LNCAP (cell line): ENCODE results near the gene RANBP2.

Experiments
- TF ChIP-seq, protein P1 (sequence below): fragments of 450-650 bp; IDR thresholded peaks from 2 replicates; pipeline ENCODE4 v1.5.1; 2017; ENCODE audit warnings: mild to moderate bottlenecking

RANBP2 gene

DNA sequence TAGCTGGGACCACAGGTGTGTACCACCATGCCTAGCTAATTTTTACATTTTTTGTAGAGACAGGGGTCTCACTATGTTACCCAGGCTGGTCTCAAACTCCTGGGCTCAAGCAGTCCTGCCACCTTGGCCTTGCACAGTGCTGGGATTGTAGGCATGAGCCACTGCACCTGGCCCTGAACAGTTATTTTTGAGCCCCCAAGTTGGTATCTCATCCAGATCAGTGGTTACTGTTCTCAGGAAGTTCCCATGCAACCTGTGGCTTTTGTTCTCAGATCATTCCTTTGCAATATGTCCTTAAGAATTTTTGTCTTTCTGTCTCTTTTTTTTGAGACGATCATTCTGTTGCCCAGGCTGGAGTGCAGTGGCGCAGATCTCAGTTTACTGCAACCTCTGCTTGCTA, 59.6 kb downstream of the RANBP2 start:
- TF ChIP-seq, protein P1, sequence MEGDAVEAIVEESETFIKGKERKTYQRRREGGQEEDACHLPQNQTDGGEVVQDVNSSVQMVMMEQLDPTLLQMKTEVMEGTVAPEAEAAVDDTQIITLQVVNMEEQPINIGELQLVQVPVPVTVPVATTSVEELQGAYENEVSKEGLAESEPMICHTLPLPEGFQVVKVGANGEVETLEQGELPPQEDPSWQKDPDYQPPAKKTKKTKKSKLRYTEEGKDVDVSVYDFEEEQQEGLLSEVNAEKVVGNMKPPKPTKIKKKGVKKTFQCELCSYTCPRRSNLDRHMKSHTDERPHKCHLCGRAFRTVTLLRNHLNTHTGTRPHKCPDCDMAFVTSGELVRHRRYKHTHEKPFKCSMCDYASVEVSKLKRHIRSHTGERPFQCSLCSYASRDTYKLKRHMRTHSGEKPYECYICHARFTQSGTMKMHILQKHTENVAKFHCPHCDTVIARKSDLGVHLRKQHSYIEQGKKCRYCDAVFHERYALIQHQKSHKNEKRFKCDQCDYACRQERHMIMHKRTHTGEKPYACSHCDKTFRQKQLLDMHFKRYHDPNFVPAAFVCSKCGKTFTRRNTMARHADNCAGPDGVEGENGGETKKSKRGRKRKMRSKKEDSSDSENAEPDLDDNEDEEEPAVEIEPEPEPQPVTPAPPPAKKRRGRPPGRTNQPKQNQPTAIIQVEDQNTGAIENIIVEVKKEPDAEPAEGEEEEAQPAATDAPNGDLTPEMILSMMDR: no peak

DNA sequence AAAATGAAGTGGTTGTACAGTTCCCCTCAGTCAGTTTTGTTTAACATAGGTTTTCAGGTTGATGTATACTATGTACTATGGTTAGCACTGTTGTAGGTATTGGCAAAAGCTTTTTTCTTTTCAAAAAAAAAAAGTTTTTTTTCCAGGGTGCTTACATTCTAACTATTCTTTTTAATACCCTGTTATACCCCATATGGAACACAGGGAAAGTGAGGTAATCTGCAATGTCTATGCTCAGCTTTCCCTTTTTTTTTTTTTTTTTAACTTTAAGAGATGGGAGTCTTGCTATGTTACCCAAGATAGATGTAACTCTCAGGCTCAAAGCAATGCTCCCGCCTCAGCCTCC, 66.7 kb downstream of the RANBP2 start:
- TF ChIP-seq, protein P1: no peak

DNA sequence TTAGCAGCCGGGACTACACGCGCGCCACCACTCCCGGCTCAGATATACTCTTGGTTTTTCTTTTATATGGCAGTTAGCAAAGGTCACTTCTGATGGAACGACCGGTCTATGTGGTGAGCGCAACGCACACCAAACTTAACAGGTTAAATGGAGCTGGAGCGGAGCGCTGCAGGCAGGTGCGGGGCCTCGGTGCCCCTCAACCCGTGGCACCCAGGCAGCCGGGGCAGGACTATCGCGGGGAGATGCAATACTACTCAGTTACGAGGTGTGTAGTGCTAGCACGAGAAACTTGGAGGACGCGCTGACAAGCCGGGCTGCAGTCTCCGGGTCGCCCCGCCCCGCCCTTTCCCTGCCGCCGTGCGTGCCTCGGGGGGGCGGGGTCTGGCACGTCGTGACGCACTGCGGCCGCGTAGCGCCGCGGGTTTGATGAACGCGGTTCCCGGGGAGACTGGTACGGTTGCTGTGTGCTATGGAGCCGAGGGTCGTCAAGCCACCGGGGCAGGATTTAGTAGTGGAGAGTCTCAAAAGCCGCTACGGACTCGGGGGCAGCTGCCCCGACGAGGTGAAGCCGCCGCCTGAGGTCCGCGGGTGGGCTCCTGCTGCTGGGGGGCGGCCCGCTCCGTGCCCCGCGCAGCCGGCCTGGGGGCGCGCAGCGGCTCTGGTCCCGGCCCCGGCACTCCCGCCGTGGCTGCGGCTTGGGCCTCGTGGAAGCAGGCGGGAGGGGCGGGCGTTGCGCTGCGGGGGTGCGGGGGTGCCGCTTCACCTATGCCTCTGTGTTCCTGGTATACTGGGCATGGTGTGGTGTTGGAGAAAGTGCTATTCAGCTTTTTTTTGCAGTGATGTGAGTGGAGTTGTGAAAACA, 67.3 kb downstream of the RANBP2 start, which contains the start of gene CCDC138:
TSS of gene CCDC138 (plus strand) at position 418 of the 862 bp plus-strand sequence. CDS start at position 470, 52 bp downstream.
- TF ChIP-seq, protein P1: no peak

DNA sequence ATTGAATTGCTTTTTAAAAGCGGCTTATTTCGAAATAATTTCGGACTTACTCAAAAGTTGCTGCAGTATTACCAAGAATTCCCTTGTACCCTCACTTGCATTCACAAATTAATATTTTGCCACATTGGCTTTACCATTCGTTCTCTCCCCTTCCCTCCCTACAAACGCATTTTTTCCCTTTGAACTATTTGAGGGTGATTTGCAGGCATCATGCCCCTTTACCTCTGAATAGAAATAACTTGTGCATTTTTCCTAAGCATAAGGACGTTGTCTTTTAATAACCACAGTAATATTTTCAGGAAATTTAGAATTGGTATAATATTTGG, 67.9 kb downstream of the RANBP2 start:
- TF ChIP-seq, protein P1: no peak

DNA sequence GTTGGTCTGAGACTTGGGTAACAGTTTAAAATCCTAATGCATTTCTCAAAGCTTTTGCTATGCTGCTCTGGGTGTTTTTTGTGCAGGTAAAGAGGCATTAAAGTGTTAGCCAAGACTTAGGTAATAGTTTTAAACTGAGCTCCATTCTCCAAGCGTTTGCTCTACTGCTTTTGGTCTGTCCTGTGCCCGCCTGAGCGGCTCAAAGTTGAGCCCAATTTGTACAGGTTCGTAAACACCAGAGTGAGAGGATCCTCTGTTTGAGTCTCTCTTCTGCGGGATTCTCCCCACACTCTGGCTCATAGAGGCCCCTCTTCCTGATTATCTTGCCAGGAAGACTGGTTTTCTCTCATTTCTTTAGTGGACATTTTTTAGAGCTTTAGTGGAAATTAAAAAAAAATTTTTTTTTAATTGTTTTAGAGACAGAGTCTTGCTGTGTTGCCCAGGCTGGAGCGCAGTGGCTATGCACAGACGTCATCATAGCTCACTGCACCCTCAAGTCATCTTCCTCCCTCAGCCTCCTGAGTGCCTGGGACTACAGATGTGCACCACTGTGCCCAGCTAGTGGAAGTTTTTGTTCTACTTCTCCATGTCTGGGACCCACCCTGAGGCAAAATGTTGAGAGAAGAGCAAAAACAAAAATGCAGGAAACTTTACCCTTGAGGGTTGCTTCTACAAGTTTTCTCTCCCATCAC, 83.9 kb downstream of the RANBP2 start:
- TF ChIP-seq, protein P1: no peak

DNA sequence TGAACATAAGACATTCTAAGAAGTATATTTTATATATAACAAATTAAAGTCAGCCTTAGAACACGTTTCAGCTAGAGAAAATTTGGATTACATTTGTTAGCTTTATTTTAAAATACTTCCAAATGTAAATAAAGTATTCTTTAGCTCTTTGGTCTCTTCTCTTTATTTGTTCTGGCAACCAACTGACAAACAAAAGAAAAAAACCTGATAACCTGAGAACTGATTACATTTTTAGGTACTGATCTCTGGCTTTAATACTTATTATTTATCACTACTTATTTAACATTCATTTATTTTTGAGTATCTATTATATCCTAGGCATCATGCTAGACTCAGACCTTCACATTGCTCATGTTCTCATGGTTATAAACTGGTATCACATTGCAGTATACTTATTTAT, 85.8 kb downstream of the RANBP2 start:
- TF ChIP-seq, protein P1: no peak

DNA sequence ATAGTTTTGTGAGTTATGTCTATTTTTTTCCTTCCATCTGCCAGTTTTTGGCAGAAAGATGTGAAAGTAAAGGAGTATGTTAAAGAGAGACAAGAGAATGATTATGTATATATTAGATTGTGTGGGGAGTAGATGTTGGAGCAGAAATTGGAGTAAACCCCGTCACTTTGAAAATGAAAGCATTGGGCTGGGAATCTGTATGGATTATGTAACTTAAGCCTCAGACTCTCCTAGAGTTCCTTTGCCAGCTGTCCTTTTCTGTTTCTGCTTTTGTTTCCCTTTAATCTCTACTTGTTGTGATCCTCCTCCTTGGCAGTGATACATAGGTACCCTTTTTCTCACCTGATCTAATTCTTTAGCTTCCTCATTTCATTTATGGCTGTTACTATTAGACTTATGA, 86.5 kb downstream of the RANBP2 start:
- TF ChIP-seq, protein P1: no peak
